PFSK-1 (cell line): ENCODE data around the gene GKAP1.

Experiments
- POLR2AphosphoS5 ChIP-seq: IDR thresholded peaks from 2 replicates; pipeline ENCODE4 v1.6.1; 2012; ENCODE audit warnings: low read depth, mild to moderate bottlenecking, control low read depth, low read length, moderate library complexity
- SIN3A ChIP-seq: IDR thresholded peaks from 2 replicates; pipeline ENCODE4 v1.6.1; 2012; ENCODE audit warnings: mild to moderate bottlenecking, low read length, moderate library complexity, borderline replicate concordance; ENCODE audit not compliant: insufficient read depth
- TAF1 ChIP-seq: IDR thresholded peaks from 2 replicates; pipeline ENCODE4 v1.6.1; 2012; ENCODE audit warnings: low read length, control low read depth, borderline replicate concordance; ENCODE audit not compliant: insufficient read depth
- TF ChIP-seq, protein P1 (sequence below), 2 experiments: IDR thresholded peaks; 2 replicates each; pipeline versions ENCODE4 v1.6.1 to v1.8.0; 2011 to 2012; ENCODE audit warnings: low read depth in 2 of 2, low read length in 2 of 2, control low read depth in 1 of 2, inconsistent platforms in 1 of 2, mild to moderate bottlenecking in 1 of 2, moderate library complexity in 1 of 2; ENCODE audit not compliant: insufficient read depth in 1 of 2

GRCh38 chr9:83765376-83765775 is 52.2 kb downstream of the GKAP1 start:
- TF ChIP-seq, protein P1, sequence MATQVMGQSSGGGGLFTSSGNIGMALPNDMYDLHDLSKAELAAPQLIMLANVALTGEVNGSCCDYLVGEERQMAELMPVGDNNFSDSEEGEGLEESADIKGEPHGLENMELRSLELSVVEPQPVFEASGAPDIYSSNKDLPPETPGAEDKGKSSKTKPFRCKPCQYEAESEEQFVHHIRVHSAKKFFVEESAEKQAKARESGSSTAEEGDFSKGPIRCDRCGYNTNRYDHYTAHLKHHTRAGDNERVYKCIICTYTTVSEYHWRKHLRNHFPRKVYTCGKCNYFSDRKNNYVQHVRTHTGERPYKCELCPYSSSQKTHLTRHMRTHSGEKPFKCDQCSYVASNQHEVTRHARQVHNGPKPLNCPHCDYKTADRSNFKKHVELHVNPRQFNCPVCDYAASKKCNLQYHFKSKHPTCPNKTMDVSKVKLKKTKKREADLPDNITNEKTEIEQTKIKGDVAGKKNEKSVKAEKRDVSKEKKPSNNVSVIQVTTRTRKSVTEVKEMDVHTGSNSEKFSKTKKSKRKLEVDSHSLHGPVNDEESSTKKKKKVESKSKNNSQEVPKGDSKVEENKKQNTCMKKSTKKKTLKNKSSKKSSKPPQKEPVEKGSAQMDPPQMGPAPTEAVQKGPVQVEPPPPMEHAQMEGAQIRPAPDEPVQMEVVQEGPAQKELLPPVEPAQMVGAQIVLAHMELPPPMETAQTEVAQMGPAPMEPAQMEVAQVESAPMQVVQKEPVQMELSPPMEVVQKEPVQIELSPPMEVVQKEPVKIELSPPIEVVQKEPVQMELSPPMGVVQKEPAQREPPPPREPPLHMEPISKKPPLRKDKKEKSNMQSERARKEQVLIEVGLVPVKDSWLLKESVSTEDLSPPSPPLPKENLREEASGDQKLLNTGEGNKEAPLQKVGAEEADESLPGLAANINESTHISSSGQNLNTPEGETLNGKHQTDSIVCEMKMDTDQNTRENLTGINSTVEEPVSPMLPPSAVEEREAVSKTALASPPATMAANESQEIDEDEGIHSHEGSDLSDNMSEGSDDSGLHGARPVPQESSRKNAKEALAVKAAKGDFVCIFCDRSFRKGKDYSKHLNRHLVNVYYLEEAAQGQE (IDR thresholded peaks at IDR 0.05; ENCODE audit: insufficient read depth in 1 of 2, low read depth in 2 of 2, low read length in 2 of 2), result no peak
- TF ChIP-seq SIN3A (no peak), POLR2AphosphoS5 (no peak), TAF1 (no peak)
